H9 (cell line): ENCODE results near the gene ANKH. TPM values are rescaled to one million over a fixed set of nuclear protein-coding genes. Genes with fewer than 3 reads are reported as not detected.

Source experiments
- DNase-seq: peaks from one replicate; pipeline ENCODE4 v3.0.0-alpha.2; 2017
- H2AFZ ChIP-seq: one replicate; pipeline ENCODE4 v1.6.1; 2013; ENCODE audit warnings: mild to moderate bottlenecking, low read length, control low read depth, moderate library complexity
- H2AK5ac ChIP-seq: 2 replicates; pipeline ENCODE4 v1.6.1; 2013; ENCODE audit warnings: low read length, control low read depth, mixed read lengths; ENCODE audit not compliant: insufficient read length
- H2BK120ac ChIP-seq: one replicate; pipeline ENCODE4 v1.6.1; 2013; ENCODE audit warnings: low read depth, mild to moderate bottlenecking, low read length, control low read depth, inconsistent platforms; ENCODE audit not compliant: poor library complexity, severe bottlenecking
- H2BK12ac ChIP-seq: 2 replicates; pipeline ENCODE4 v1.6.1; 2013; ENCODE audit warnings: low read length, control low read depth, mixed read lengths, low read depth; ENCODE audit not compliant: insufficient read length
- H2BK15ac ChIP-seq: 2 replicates; pipeline ENCODE4 v1.6.1; 2013; ENCODE audit warnings: low read depth, low read length, control low read depth
- H2BK20ac ChIP-seq: one replicate; pipeline ENCODE4 v1.6.1; 2013; ENCODE audit warnings: low read depth, mild to moderate bottlenecking, low read length, control low read depth, inconsistent platforms; ENCODE audit not compliant: poor library complexity, severe bottlenecking
- H2BK5ac ChIP-seq: 2 replicates; pipeline ENCODE4 v1.6.1; 2013; ENCODE audit warnings: low read length, control low read depth, mixed read lengths; ENCODE audit not compliant: insufficient read length
- H3K14ac ChIP-seq: 2 replicates; pipeline ENCODE4 v1.6.1; 2013; ENCODE audit warnings: low read length, control low read depth; ENCODE audit not compliant: insufficient read depth
- H3K18ac ChIP-seq: 2 replicates; pipeline ENCODE4 v1.6.1; 2013; ENCODE audit warnings: low read depth, mild to moderate bottlenecking, mixed read lengths, low read length, control low read depth; ENCODE audit not compliant: insufficient read length
- H3K23ac ChIP-seq: 2 replicates; pipeline ENCODE4 v1.6.1; 2013; ENCODE audit warnings: low read length, control low read depth, mixed read lengths, low read depth; ENCODE audit not compliant: insufficient read length
- H3K23me2 ChIP-seq: 2 replicates; pipeline ENCODE4 v1.6.1; 2013; ENCODE audit warnings: low read depth, mild to moderate bottlenecking, mixed read lengths, low read length, control low read depth; ENCODE audit not compliant: insufficient read length, poor library complexity, severe bottlenecking
- H3K27ac ChIP-seq: 2 replicates; pipeline ENCODE4 v1.5.1; 2013; ENCODE audit warnings: low read length, control low read depth, mixed read lengths, low read depth; ENCODE audit not compliant: insufficient read length
- H3K27me3 ChIP-seq: 2 replicates; pipeline ENCODE4 v1.6.1; 2013; ENCODE audit warnings: low read length, control low read depth, inconsistent platforms; ENCODE audit not compliant: insufficient read depth
- H3K4ac ChIP-seq: 2 replicates; pipeline ENCODE4 v1.6.1; 2013; ENCODE audit warnings: low read depth, mild to moderate bottlenecking, control low read depth, inconsistent platforms, low read length, moderate library complexity
- H3K4me1 ChIP-seq: 2 replicates; pipeline ENCODE4 v1.6.1; 2013; ENCODE audit warnings: low read length, control low read depth, inconsistent platforms; ENCODE audit not compliant: insufficient read depth
- H3K4me2 ChIP-seq: 2 replicates; pipeline ENCODE4 v1.6.1; 2013; ENCODE audit warnings: low read length, control low read depth, mixed read lengths; ENCODE audit not compliant: insufficient read length, insufficient read depth
- H3K56ac ChIP-seq: 2 replicates; pipeline ENCODE4 v1.6.1; 2013; ENCODE audit warnings: low read depth, mild to moderate bottlenecking, mixed read lengths, low read length, control low read depth; ENCODE audit not compliant: insufficient read length
- H3K79me1 ChIP-seq: 2 replicates; pipeline ENCODE4 v1.6.1; 2013; ENCODE audit warnings: low read depth, mild to moderate bottlenecking, moderate library complexity, low read length, control low read depth, inconsistent platforms; ENCODE audit not compliant: insufficient read depth, poor library complexity, severe bottlenecking
- H3K79me2 ChIP-seq: 2 replicates; pipeline ENCODE4 v1.6.1; 2013; ENCODE audit warnings: low read length, control low read depth, inconsistent platforms; ENCODE audit not compliant: insufficient read depth
- H3K9ac ChIP-seq: 2 replicates; pipeline ENCODE4 v1.6.1; 2013; ENCODE audit warnings: low read length, control low read depth, mixed read lengths; ENCODE audit not compliant: insufficient read length; ENCODE audit errors: extremely low read depth
- H3K9me3 ChIP-seq: one replicate; pipeline ENCODE4 v1.6.1; 2013; ENCODE audit warnings: low read depth, low read length, inconsistent platforms; ENCODE audit not compliant: control insufficient read depth
- H3T11ph ChIP-seq: one replicate; pipeline ENCODE4 v1.6.1; 2013; ENCODE audit warnings: mild to moderate bottlenecking, low read length, control low read depth, inconsistent platforms
- H4K20me1 ChIP-seq: one replicate; pipeline ENCODE4 v1.6.1; 2013; ENCODE audit not compliant: control insufficient read depth, insufficient read length, insufficient read depth
- H4K5ac ChIP-seq: 2 replicates; pipeline ENCODE4 v1.6.1; 2013; ENCODE audit warnings: low read depth, mild to moderate bottlenecking, mixed read lengths, low read length, control low read depth; ENCODE audit not compliant: insufficient read length
- H4K8ac ChIP-seq: replicated peaks from 2 replicates; pipeline ENCODE4 v1.6.1; 2013; ENCODE audit warnings: low read length, control low read depth, mixed read lengths, low read depth; ENCODE audit not compliant: insufficient read length
- H4K91ac ChIP-seq: 2 replicates; pipeline ENCODE4 v1.6.1; 2013; ENCODE audit warnings: low read depth, mild to moderate bottlenecking, moderate library complexity, mixed read lengths, low read length, control low read depth; ENCODE audit not compliant: insufficient read length
- H3K27ac Mint-ChIP-seq, 3 experiments: 2 replicates in 2 of 3; 3 replicates in 1 of 3; pipeline ENCODE4 v1.8.0; 2020 to 2021; ENCODE audit warnings: mixed read lengths in 3 of 3, mild to moderate bottlenecking in 1 of 3, moderate library complexity in 1 of 3
- H3K27me3 Mint-ChIP-seq: 2 replicates; pipeline ENCODE4 v1.8.0; 2021; ENCODE audit warnings: low read depth, mild to moderate bottlenecking, moderate library complexity, mixed read lengths
- H3K36me3 Mint-ChIP-seq, 3 experiments: 2 replicates in 2 of 3; 3 replicates in 1 of 3; pipeline ENCODE4 v1.8.0; 2020 to 2021; ENCODE audit warnings: low read depth in 3 of 3, mixed read lengths in 3 of 3; ENCODE audit not compliant: insufficient read depth in 1 of 3
- H3K4me1 Mint-ChIP-seq, 2 experiments: 2 replicates each; pipeline ENCODE4 v1.8.0; 2020; ENCODE audit warnings: mixed read lengths in 2 of 2
- H3K4me3 Mint-ChIP-seq, 2 experiments: 2 replicates in 1 of 2; 3 replicates in 1 of 2; pipeline ENCODE4 v1.8.0; 2020 to 2021; ENCODE audit warnings: mild to moderate bottlenecking in 2 of 2, mixed read lengths in 2 of 2, moderate library complexity in 1 of 2
- H3K9me3 Mint-ChIP-seq, 2 experiments: 2 replicates in 1 of 2; 3 replicates in 1 of 2; pipeline ENCODE4 v1.8.0; 2020; ENCODE audit warnings: mild to moderate bottlenecking in 2 of 2, mixed read lengths in 2 of 2, moderate library complexity in 1 of 2
- CTCF ChIP-seq: fragments of 200-600 bp; sonication (generic); conservative IDR thresholded peaks from 3 replicates; pipeline ENCODE4 v1.8.0; 2021; ENCODE audit warnings: antibody characterized with exemption, mild to moderate bottlenecking
- WGBS: extraction: QIAGEN DNeasy Blood & Tissue Kit; methylation state at CpG from one replicate; pipeline ENCODE4 v1.1.7; 2013; ENCODE audit warnings: missing lambda C conversion rate, low lambda C conversion rate, mixed read lengths; ENCODE audit not compliant: insufficient read length; ENCODE audit errors: extremely low coverage; 5-methylcytosine and 5-hydroxymethylcytosine counted together
- total RNA-seq: library from RNA; stranded (reverse); gene quantifications from 2 replicates; pipeline ENCODE4 v1.2.1, GENCODE V29; 2021

ANKH gene
- total RNA-seq, 1 experiment from 2014 or later, result 9.6 TPM

- H3K79me2 ChIP-seq, result no peaks in the 10 kb centered on the region
- Mint-ChIP-seq H3K4me3 (no peak overlapping the region), H3K27ac (no peak overlapping the region), H3K36me3 (no peaks in the 10 kb centered on the region), H3K9me3 (no peaks in the 10 kb centered on the region; a peak in 1 of 5 replicates), H3K27me3 (no peaks in the 10 kb centered on the region), H3K4me1 (peaks cover 31 to 33% of the 10 kb centered on the region in 2 experiments)
- TF ChIP-seq CTCF, result no peak
- no peak overlapping the region for H3K4me2 ChIP-seq
- DNase-seq, result no peak
- no peaks in the 10 kb centered on the region for H3K27me3 ChIP-seq
- no peak overlapping the region for H3K4ac ChIP-seq
- no peak overlapping the region for H3K18ac ChIP-seq
- H3K14ac ChIP-seq, result no peak overlapping the region; the same call in 1 of the 2 replicates
- no peak overlapping the region for H3K27ac ChIP-seq
- no peaks in the 10 kb centered on the region for H4K20me1 ChIP-seq
- WGBS, result no CpG with 5 or more reads among the region's 5 CpGs
- H4K91ac ChIP-seq, result no peak overlapping the region
- H3K9ac ChIP-seq, result no peak overlapping the region
- no peak overlapping the region for H2BK15ac ChIP-seq
- no peak overlapping the region for H3K56ac ChIP-seq
- no peak overlapping the region for H3T11ph ChIP-seq
- H2AFZ ChIP-seq, result no peak overlapping the region
- no peaks in the 10 kb centered on the region for H3K23me2 ChIP-seq
- no peak overlapping the region for H2BK12ac ChIP-seq
- H4K5ac ChIP-seq, result no peak overlapping the region
- H2BK120ac ChIP-seq, result no peak overlapping the region
- no peak overlapping the region for H2BK5ac ChIP-seq
- no peak overlapping the region for H2AK5ac ChIP-seq
- H3K79me1 ChIP-seq, result no peaks in the 10 kb centered on the region
- H3K9me3 ChIP-seq, result no peaks in the 10 kb centered on the region
- H3K4me1 ChIP-seq, result no peaks in the 10 kb centered on the region; the same call in none of the 2 replicates
- H2BK20ac ChIP-seq, result no peak overlapping the region
- H4K8ac ChIP-seq, result no peak overlapping the region
- H3K23ac ChIP-seq, result no peak overlapping the region
Measured at GRCh38 chr5:14847471-14847870, 24.1 kb downstream of the ANKH start.
